Ovary (tissue), 9 donors: Measurements from ENCODE around the gene IPPK. TPM values are rescaled to one million over a fixed set of nuclear protein-coding genes. Genes with fewer than 3 reads are reported as not detected.

ENCODE experiments used
- DNase-seq, 5 donors: peaks; one replicate each; pipeline ENCODE4 v3.0.0-alpha.2; 2019 to 2020
- H3K27ac ChIP-seq, 2 donors: fragments of 200-600 bp; one replicate each; pipeline versions ENCODE4 v1.5.1 to v1.8.0; 2019 to 2022
- H3K27me3 ChIP-seq: fragments of 200-600 bp; one replicate; pipeline ENCODE4 v1.8.0; 2022
- H3K36me3 ChIP-seq: fragments of 200-600 bp; sonication (generic); one replicate; pipeline ENCODE4 v1.5.1; 2019
- H3K4me1 ChIP-seq: one replicate; pipeline ENCODE4 v1.8.1; 2013; ENCODE audit warnings: mild to moderate bottlenecking, moderate library complexity; ENCODE audit not compliant: insufficient read depth
- H3K4me3 ChIP-seq: fragments of 200-600 bp; sonication (generic); one replicate; pipeline ENCODE4 v1.5.1; 2017
- H3K9me3 ChIP-seq, 2 donors: fragments of 200-600 bp in 1 of 2; sonication (generic) in 1 of 2; one replicate each; pipeline versions ENCODE4 v1.5.1 to v1.8.1; 2013 to 2019; ENCODE audit warnings: mild to moderate bottlenecking in 1 of 2, moderate library complexity in 1 of 2
- CTCF ChIP-seq, 3 donors: fragments of 450-650 bp in 2 of 3; fragments of 200-600 bp in 1 of 3; IDR thresholded peaks; one replicate each; pipeline versions ENCODE4 v1.5.1 to v1.8.0; 2016 to 2022; ENCODE audit warnings: antibody characterized with exemption in 3 of 3, mild to moderate bottlenecking in 1 of 3
- EP300 ChIP-seq: sonication (generic); formaldehyde crosslinking; IDR thresholded peaks from one replicate; pipeline ENCODE4 v1.6.1; 2017; ENCODE audit warnings: antibody characterized with exemption
- POLR2A ChIP-seq: fragments of 450-650 bp; IDR thresholded peaks from one replicate; pipeline ENCODE4 v1.6.1; 2017; ENCODE audit warnings: antibody characterized with exemption, mild to moderate bottlenecking, moderate library complexity
- WGBS, 3 donors: extraction: QIAGEN DNeasy Blood & Tissue Kit in 1 of 3; methylation state at CpG; one replicate each; pipeline versions ENCODE4 v1.1.5 to v1.1.7; 2013 to 2017; 5-methylcytosine and 5-hydroxymethylcytosine counted together
- intact Hi-C, 4 donors: fragments of 100-400 bp; cut with DNase I; formaldehyde crosslinking; loops; one replicate each; pipeline versions ENCODE4 v1.11.0 to v1.15.1; 2022 to 2023
- polyA plus RNA-seq, 2 donors: library from polyadenylated mRNA; stranded (reverse); fragments of 200-250 nt in 1 of 2; fragments of 350-450 nt in 1 of 2; fragmentation: Illumina TruSeq in 1 of 2; extraction: RNeasy Lipid Tissue Mini Kit (QIAGEN cat#74804) in 1 of 2; gene quantifications; one replicate each; pipeline ENCODE4 v1.2.3, GENCODE V29; 2013 to 2014
- total RNA-seq, 7 donors: library from RNA; depleted of rRNA in 2 of 7; stranded (reverse); fragments of >200 nt in 2 of 7; fragmentation: NEBNext Ultra II Directional in 3 of 7; extraction: Animal tissue kit (Norgen Biotek cat#: 25700) in 3 of 7; gene quantifications; one replicate each; pipeline versions ENCODE4 v1.1.0 to v1.2.4, GENCODE V29; 2016 to 2023
- donor health status: DM: no; HTN: no; CAD: no; lungs with moderate emphysema.
- donor health status: DM: no; HTN: no; CAD: no.
- donor health status: Bipolar disorder and iron deficiency.
- donor health status: DM: yes; HTN: yes; CAD: no.
- donor health status: DM: no; HTN: no; CAD: no.
- donor health status: DM: yes; HTN: yes; CAD: no.

IPPK gene
- total and polyA plus RNA-seq, 9 donors = 4.7 to 8.5 (median 7.1) TPM

GRCh38 chr9:92671323-92671722 is 1.4 kb upstream of the IPPK start:
- Histone ChIP-seq H3K4me1 (peaks cover 3% of the 10 kb centered on the region), H3K36me3 (no peaks in the 10 kb centered on the region), H3K9me3 (no peaks in the 10 kb centered on the region), H3K4me3 (no peak overlapping the region), H3K27me3 (no peaks in the 10 kb centered on the region), H3K27ac (no peak overlapping the region)
- peak; percentile 51 to 78 (median 64) for DNase-seq
- intact Hi-C loops = loop anchor here in 1 of 4 donors (10.0 kb wide), 1 partner anchor 93 kb away; the partner anchor contains the start of gene BICD2
- no peak for TF ChIP-seq POLR2A
- no peak for TF ChIP-seq EP300
- TF ChIP-seq CTCF (IDR thresholded peaks at IDR 0.05) = no peak
- WGBS, 3 donors = 73 to 76% (median 74%) methylated on average over 4 of the region's 4 CpGs

DNA sequence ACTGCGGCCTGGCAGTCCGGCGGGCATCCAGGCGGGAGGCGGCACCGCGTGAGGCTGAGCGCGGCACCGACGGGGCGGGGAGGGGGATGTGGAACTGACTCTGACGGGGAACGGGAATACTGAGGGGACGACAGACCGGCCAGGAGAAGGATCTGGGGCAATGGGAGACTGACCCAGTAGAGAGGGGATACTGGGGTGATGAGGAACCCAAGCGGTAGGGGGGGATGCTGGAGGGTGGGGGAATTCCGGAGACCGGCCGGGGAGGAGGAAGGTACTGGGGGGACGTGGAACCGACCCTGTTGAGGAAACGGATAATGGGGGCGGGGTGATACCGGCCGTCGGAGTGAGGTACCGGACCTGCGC is 423 bp downstream of the IPPK start:
- DNase-seq = peak in 3 of 5 donors; percentile 34 to 58 (median 52)
- Histone ChIP-seq H3K27ac (no peak overlapping the region), H3K27me3 (no peaks in the 10 kb centered on the region), H3K4me3 (peak overlapping the region; percentile 93), H3K4me1 (peaks cover 3% of the 10 kb centered on the region), H3K36me3 (no peaks in the 10 kb centered on the region), H3K9me3 (no peaks in the 10 kb centered on the region)
- no peak for TF ChIP-seq POLR2A
- no peak for TF ChIP-seq EP300
- no peak for TF ChIP-seq CTCF (IDR thresholded peaks at IDR 0.05)
- intact Hi-C loops = no loop called here
- WGBS, 3 donors = 0 to 1% (median 0%) methylated on average over 28 to 29 of the region's 29 CpGs

GRCh38 chr9:92668746-92669526 is 995 bp downstream of the IPPK start:
- 12 to 13% (median 12%) methylated on average over 14 of the region's 14 CpGs for WGBS, 3 donors
- H3K4me3 ChIP-seq = peak overlapping the region; percentile 93
- TF ChIP-seq EP300 (no peak), POLR2A (no peak), CTCF (IDR thresholded peaks at IDR 0.05) (no peak)
- H3K36me3 ChIP-seq = no peaks in the 10 kb centered on the region
- no peaks in the 10 kb centered on the region for H3K9me3 ChIP-seq
- H3K4me1 ChIP-seq = peaks cover 3% of the 10 kb centered on the region
- H3K27me3 ChIP-seq = no peaks in the 10 kb centered on the region
- H3K27ac ChIP-seq = no peak overlapping the region
- intact Hi-C loops = no loop called here
- DNase-seq = peak in 1 of 5 donors; percentile 50

- DNase-seq = peak in 1 of 5 donors; percentile 16
- 82 to 88% (median 86%) methylated on average over 8 of the region's 8 CpGs for WGBS, 3 donors
- intact Hi-C loops = no loop called here
- H3K27ac ChIP-seq = no peak overlapping the region
- peaks cover 3% of the 10 kb centered on the region for H3K4me1 ChIP-seq
- TF ChIP-seq EP300 (no peak), CTCF (IDR thresholded peaks at IDR 0.05) (no peak), POLR2A (no peak)
- H3K4me3 ChIP-seq = no peak overlapping the region
- H3K36me3 ChIP-seq = no peaks in the 10 kb centered on the region
- H3K9me3 ChIP-seq = no peaks in the 10 kb centered on the region
- H3K27me3 ChIP-seq = no peaks in the 10 kb centered on the region
Measured at GRCh38 chr9:92666912-92667532, 2.9 kb downstream of the IPPK start.
